Peyer's patch (tissue), 4 donors: ENCODE data around the gene MYLK. TPM values are rescaled to one million over a fixed set of nuclear protein-coding genes. Genes with fewer than 3 reads are reported as not detected.

Source experiments
- DNase-seq, 3 donors: peaks; one replicate each; pipeline ENCODE4 v3.0.0-alpha.2; 2017 to 2019
- H3K27ac ChIP-seq, 4 donors: fragments of 200-600 bp; sonication (generic); one replicate each; pipeline ENCODE4 v1.5.1; 2016 to 2019
- H3K27me3 ChIP-seq, 2 donors: fragments of 200-600 bp; sonication (generic); one replicate each; pipeline ENCODE4 v1.5.1; 2019
- H3K36me3 ChIP-seq, 3 donors: fragments of 200-600 bp; sonication (generic); one replicate each; pipeline ENCODE4 v1.5.1; 2016 to 2019
- H3K4me1 ChIP-seq, 4 donors: fragments of 200-600 bp; sonication (generic); one replicate each; pipeline ENCODE4 v1.5.1; 2016 to 2019
- H3K4me3 ChIP-seq, 4 donors: fragments of 200-600 bp; sonication (generic); 1 replicate in 3 of 4; 2 replicates in 1 of 4; pipeline ENCODE4 v1.5.1; 2016 to 2019; ENCODE audit warnings: mild to moderate bottlenecking in 1 of 4
- H3K9me3 ChIP-seq, 4 donors: fragments of 200-600 bp; sonication (generic); one replicate each; pipeline ENCODE4 v1.5.1; 2016 to 2019; ENCODE audit warnings: mild to moderate bottlenecking in 1 of 4
- CTCF ChIP-seq, 6 experiments: fragments of 450-650 bp in 4 of 6; fragments of 200-600 bp in 2 of 6; sonication (generic) in 1 of 6; IDR thresholded peaks; one replicate each; pipeline ENCODE4 v1.5.1; 2017 to 2019; ENCODE audit warnings: antibody characterized with exemption in 6 of 6, mild to moderate bottlenecking in 3 of 6, moderate library complexity in 1 of 6
- POLR2A ChIP-seq, 2 donors: fragments of 450-650 bp; IDR thresholded peaks; one replicate each; pipeline ENCODE4 v1.5.1; 2017; ENCODE audit warnings: antibody characterized with exemption in 2 of 2, mild to moderate bottlenecking in 2 of 2, moderate library complexity in 2 of 2
- total RNA-seq, 4 donors: library from RNA; depleted of rRNA; stranded (reverse); fragments of >200 nt; gene quantifications; one replicate each; pipeline ENCODE4 v1.1.0, GENCODE V29; 2016

Gene MYLK
- total RNA-seq, 4 donors from 2014 or later = 81.3 to 117 (median 94.1) TPM

- H3K27ac ChIP-seq = no peak overlapping the region
- no peaks in the 10 kb centered on the region for H3K27me3 ChIP-seq
- no peaks in the 10 kb centered on the region for H3K36me3 ChIP-seq
- TF ChIP-seq POLR2A (IDR thresholded peaks at IDR 0.05) = no peak
- TF ChIP-seq CTCF (IDR thresholded peaks at IDR 0.05) = no peak
- no peak for DNase-seq
- no peaks in the 10 kb centered on the region for H3K4me1 ChIP-seq
- no peak overlapping the region for H3K4me3 ChIP-seq
- peaks cover 0 to 9% (median 0%) of the 10 kb centered on the region in 4 donors for H3K9me3 ChIP-seq
Measured at GRCh38 chr3:123843668-123844067, 40.5 kb downstream of the MYLK start.

GRCh38 chr3:123842711-123843110, 41.4 kb downstream of the MYLK start:
- Histone ChIP-seq H3K4me1 (no peaks in the 10 kb centered on the region), H3K27me3 (no peaks in the 10 kb centered on the region), H3K27ac (no peak overlapping the region), H3K9me3 (peaks cover 0 to 6% (median 0%) of the 10 kb centered on the region in 4 donors), H3K4me3 (no peak overlapping the region), H3K36me3 (no peaks in the 10 kb centered on the region)
- DNase-seq = no peak
- TF ChIP-seq CTCF (IDR thresholded peaks at IDR 0.05) = no peak
- no peak for TF ChIP-seq POLR2A (IDR thresholded peaks at IDR 0.05)

GRCh38 chr3:123841476-123842238, 42.5 kb downstream of the MYLK start:
- no peaks in the 10 kb centered on the region for H3K27me3 ChIP-seq
- TF ChIP-seq POLR2A (IDR thresholded peaks at IDR 0.05) = no peak
- H3K4me1 ChIP-seq = no peaks in the 10 kb centered on the region
- H3K9me3 ChIP-seq = no peaks in the 10 kb centered on the region
- H3K36me3 ChIP-seq = no peaks in the 10 kb centered on the region
- DNase-seq = no peak
- no peak overlapping the region for H3K27ac ChIP-seq
- no peak overlapping the region for H3K4me3 ChIP-seq

GRCh38 chr3:123840961-123841360, 43.2 kb downstream of the MYLK start:
- no peak for DNase-seq
- H3K4me1 ChIP-seq = no peaks in the 10 kb centered on the region
- TF ChIP-seq POLR2A (IDR thresholded peaks at IDR 0.05) (no peak), CTCF (IDR thresholded peaks at IDR 0.05) (no peak)

GRCh38 chr3:123837858-123838257, 46.3 kb downstream of the MYLK start:
- Histone ChIP-seq H3K27ac (no peak overlapping the region), H3K4me1 (no peaks in the 10 kb centered on the region), H3K36me3 (no peaks in the 10 kb centered on the region), H3K4me3 (no peak overlapping the region), H3K27me3 (no peaks in the 10 kb centered on the region), H3K9me3 (no peaks in the 10 kb centered on the region)
- TF ChIP-seq CTCF (IDR thresholded peaks at IDR 0.05) (no peak), POLR2A (IDR thresholded peaks at IDR 0.05) (no peak)
- DNase-seq = no peak

More at GRCh38 chr3:123840961-123841360, 43.2 kb downstream of the MYLK start:
- Histone ChIP-seq H3K27me3 (no peaks in the 10 kb centered on the region), H3K4me3 (no peak overlapping the region), H3K9me3 (no peaks in the 10 kb centered on the region), H3K36me3 (no peaks in the 10 kb centered on the region), H3K27ac (no peak overlapping the region)

- DNase-seq = no peak
- Histone ChIP-seq H3K9me3 (no peaks in the 10 kb centered on the region), H3K27ac (no peak overlapping the region), H3K4me1 (no peaks in the 10 kb centered on the region), H3K36me3 (no peaks in the 10 kb centered on the region), H3K4me3 (no peak overlapping the region), H3K27me3 (no peaks in the 10 kb centered on the region)
- TF ChIP-seq POLR2A (IDR thresholded peaks at IDR 0.05) (no peak), CTCF (IDR thresholded peaks at IDR 0.05) (no peak)
Measured at GRCh38 chr3:123834631-123835030, 49.5 kb downstream of the MYLK start.
